Parathyroid adenoma (tissue), 2 donors: ENCODE data around the gene TRERF1.

Experiments
- H2AFZ ChIP-seq: fragments of 300-600 bp; sonication (generic); one replicate; pipeline ENCODE4 v1.7.0; 2017; ENCODE audit warnings: antibody characterized with exemption, mild to moderate bottlenecking
- H3K27ac ChIP-seq: fragments of 300-600 bp; sonication (generic); one replicate; pipeline ENCODE4 v1.7.0; 2017
- H3K27me3 ChIP-seq: fragments of 300-600 bp; sonication (generic); one replicate; pipeline ENCODE4 v1.7.0; 2017; ENCODE audit warnings: low read length; ENCODE audit not compliant: control insufficient read depth, insufficient read depth
- H3K36me3 ChIP-seq: fragments of 300-600 bp; sonication (generic); one replicate; pipeline ENCODE4 v1.7.0; 2017; ENCODE audit warnings: low read length; ENCODE audit not compliant: control insufficient read depth, insufficient read depth
- H3K4me1 ChIP-seq: fragments of 300-600 bp; sonication (generic); one replicate; pipeline ENCODE4 v1.7.0; 2017; ENCODE audit warnings: control low read depth
- H3K4me2 ChIP-seq: fragments of 300-600 bp; sonication (generic); one replicate; pipeline ENCODE4 v1.7.0; 2017; ENCODE audit warnings: low read length
- H3K4me3 ChIP-seq: fragments of 300-600 bp; sonication (generic); one replicate; pipeline ENCODE4 v1.7.0; 2017; ENCODE audit warnings: low read depth, low read length
- H3K79me2 ChIP-seq: fragments of 300-600 bp; sonication (generic); one replicate; pipeline ENCODE4 v1.7.0; 2017; ENCODE audit warnings: control low read depth
- H3K9ac ChIP-seq: fragments of 300-600 bp; sonication (generic); one replicate; pipeline ENCODE4 v1.7.0; 2017; ENCODE audit warnings: mild to moderate bottlenecking
- H3K9me3 ChIP-seq: fragments of 300-600 bp; sonication (generic); one replicate; pipeline ENCODE4 v1.7.0; 2017; ENCODE audit warnings: low read length; ENCODE audit not compliant: control insufficient read depth
- TF ChIP-seq, protein P1 (sequence below): fragments of 300-600 bp; sonication (generic); IDR thresholded peaks from one replicate; pipeline ENCODE4 v1.7.0; 2017; ENCODE audit warnings: antibody characterized with exemption, mild to moderate bottlenecking
- donor health status: primary hyperparathyroidism.

TRERF1 gene

DNA sequence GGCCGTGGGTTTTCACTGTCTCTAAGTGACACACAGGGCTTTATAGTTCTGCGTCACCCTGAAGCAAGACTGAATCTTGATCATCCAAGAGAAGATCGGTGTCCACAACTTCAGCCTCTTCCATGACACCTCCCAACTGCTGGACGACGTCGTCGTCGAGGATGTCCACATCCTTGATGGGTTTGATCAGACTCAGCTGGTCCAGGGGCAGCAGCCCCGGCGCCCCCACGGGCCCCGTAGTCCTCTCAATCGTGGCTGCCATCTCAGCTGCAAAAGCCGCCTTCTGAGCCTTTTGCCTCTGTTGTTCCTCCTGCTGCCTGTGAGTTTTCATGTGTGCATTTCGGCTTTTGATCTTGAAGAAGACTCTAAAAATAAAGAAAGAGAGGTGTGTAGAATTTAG lies 223.4 kb downstream of the TRERF1 start:
- H3K27ac ChIP-seq, result no peak overlapping the region
- H3K36me3 ChIP-seq, result no peaks in the 10 kb centered on the region
- TF ChIP-seq, protein P1, sequence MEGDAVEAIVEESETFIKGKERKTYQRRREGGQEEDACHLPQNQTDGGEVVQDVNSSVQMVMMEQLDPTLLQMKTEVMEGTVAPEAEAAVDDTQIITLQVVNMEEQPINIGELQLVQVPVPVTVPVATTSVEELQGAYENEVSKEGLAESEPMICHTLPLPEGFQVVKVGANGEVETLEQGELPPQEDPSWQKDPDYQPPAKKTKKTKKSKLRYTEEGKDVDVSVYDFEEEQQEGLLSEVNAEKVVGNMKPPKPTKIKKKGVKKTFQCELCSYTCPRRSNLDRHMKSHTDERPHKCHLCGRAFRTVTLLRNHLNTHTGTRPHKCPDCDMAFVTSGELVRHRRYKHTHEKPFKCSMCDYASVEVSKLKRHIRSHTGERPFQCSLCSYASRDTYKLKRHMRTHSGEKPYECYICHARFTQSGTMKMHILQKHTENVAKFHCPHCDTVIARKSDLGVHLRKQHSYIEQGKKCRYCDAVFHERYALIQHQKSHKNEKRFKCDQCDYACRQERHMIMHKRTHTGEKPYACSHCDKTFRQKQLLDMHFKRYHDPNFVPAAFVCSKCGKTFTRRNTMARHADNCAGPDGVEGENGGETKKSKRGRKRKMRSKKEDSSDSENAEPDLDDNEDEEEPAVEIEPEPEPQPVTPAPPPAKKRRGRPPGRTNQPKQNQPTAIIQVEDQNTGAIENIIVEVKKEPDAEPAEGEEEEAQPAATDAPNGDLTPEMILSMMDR, result no peak
- H3K79me2 ChIP-seq, result no peaks in the 10 kb centered on the region
- H3K4me2 ChIP-seq, result no peak overlapping the region
- no peak overlapping the region for H3K9ac ChIP-seq
- no peaks in the 10 kb centered on the region for H3K27me3 ChIP-seq
- no peaks in the 10 kb centered on the region for H3K9me3 ChIP-seq
- no peak overlapping the region for H3K4me3 ChIP-seq
- no peak overlapping the region for H2AFZ ChIP-seq
- no peaks in the 10 kb centered on the region for H3K4me1 ChIP-seq

DNA sequence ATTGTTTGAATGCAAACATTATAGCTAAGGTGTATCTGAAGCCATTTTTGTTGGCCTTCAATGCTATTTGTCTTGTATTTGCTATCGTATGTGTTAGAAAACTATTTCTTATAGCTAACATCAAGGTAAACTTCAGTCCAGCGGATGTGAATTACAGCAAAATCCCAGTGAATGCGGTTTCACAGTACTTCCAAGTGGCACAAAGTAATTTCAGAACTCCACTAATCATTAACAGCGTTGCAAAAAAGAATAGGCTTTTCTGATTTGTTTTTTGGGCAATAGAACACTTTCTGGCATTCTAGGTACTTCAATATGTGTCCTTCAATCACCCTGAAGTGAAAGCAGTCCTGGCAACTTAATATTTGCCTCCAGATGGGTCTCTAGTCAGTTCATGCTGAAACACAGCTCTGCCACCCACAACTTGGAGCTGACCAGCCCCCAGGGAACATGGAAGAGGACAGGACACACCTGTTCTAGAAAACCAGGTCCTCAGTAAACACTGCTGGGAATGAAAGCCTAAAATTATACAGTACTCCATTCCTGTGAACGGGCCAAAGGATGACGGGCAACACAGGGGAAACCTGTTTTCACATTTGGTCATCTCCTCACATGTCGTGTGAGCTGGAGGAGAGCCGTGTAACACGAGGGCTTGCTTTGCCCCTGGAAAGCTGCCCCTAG lies 224.4 kb downstream of the TRERF1 start:
- no peaks in the 10 kb centered on the region for H3K79me2 ChIP-seq
- H3K27me3 ChIP-seq, result no peaks in the 10 kb centered on the region
- H2AFZ ChIP-seq, result no peak overlapping the region
- TF ChIP-seq, protein P1, result no peak
- no peaks in the 10 kb centered on the region for H3K4me1 ChIP-seq
- H3K4me2 ChIP-seq, result no peak overlapping the region
- H3K9ac ChIP-seq, result no peak overlapping the region
- H3K9me3 ChIP-seq, result no peaks in the 10 kb centered on the region
- no peak overlapping the region for H3K27ac ChIP-seq
- no peaks in the 10 kb centered on the region for H3K36me3 ChIP-seq
- no peak overlapping the region for H3K4me3 ChIP-seq

DNA sequence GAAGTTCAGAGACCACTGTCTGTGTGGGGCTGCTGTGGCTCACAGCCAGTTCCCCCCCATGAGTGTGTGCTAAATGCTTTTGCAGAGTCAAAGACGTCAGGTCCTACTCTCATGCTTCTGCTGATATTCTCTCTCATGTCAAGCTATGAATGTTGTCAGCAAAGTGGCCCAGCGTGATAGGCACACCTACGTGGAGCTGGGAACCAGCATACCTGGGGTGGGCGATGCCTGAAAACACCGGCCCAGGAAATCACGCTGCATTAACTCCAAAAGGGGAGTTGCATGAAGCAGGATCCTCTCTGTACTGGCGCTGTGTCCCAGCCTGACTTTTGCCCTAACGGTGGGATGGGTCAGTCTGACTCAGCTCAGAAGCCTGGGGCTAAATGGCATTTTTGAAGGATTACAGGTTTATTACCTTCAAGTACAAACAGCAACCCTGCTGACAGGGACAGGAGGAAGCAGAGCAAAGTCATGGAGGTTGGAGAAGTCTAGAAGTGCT lies 225.0 kb downstream of the TRERF1 start:
- no peaks in the 10 kb centered on the region for H3K4me1 ChIP-seq
- H3K4me3 ChIP-seq, result no peak overlapping the region
- H3K79me2 ChIP-seq, result no peaks in the 10 kb centered on the region
- H2AFZ ChIP-seq, result no peak overlapping the region
- no peak overlapping the region for H3K27ac ChIP-seq
- H3K9me3 ChIP-seq, result no peaks in the 10 kb centered on the region
- H3K4me2 ChIP-seq, result no peak overlapping the region
- H3K36me3 ChIP-seq, result no peaks in the 10 kb centered on the region
- H3K27me3 ChIP-seq, result no peaks in the 10 kb centered on the region
- TF ChIP-seq, protein P1, result no peak
- H3K9ac ChIP-seq, result no peak overlapping the region

DNA sequence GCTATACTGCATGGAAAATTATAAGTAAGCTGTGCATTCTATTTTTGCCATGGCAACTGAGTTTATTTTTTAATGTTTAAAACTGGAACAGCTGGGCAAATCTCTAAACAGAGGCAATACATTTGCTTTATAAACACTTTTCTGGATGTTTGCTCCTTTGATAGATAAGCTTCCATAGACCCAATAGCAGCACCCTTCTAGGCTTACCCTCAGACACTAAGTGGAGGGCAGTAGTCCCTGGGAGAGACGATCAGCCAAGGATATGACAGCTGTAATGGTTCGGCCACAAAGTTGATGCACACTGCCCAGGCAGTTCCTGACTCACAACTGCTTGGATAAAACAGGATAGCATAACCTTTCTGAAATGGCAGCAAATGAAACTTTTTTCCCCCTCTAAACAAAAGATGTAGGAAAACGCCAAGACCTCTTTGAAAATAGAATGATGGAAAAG lies 225.5 kb downstream of the TRERF1 start:
- no peaks in the 10 kb centered on the region for H3K4me1 ChIP-seq
- H2AFZ ChIP-seq, result no peak overlapping the region
- TF ChIP-seq, protein P1, result no peak
- H3K4me3 ChIP-seq, result no peak overlapping the region
- no peaks in the 10 kb centered on the region for H3K36me3 ChIP-seq
- H3K9me3 ChIP-seq, result no peaks in the 10 kb centered on the region
- H3K4me2 ChIP-seq, result no peak overlapping the region
- H3K9ac ChIP-seq, result no peak overlapping the region
- H3K79me2 ChIP-seq, result no peaks in the 10 kb centered on the region
- H3K27ac ChIP-seq, result no peak overlapping the region
- no peaks in the 10 kb centered on the region for H3K27me3 ChIP-seq

DNA sequence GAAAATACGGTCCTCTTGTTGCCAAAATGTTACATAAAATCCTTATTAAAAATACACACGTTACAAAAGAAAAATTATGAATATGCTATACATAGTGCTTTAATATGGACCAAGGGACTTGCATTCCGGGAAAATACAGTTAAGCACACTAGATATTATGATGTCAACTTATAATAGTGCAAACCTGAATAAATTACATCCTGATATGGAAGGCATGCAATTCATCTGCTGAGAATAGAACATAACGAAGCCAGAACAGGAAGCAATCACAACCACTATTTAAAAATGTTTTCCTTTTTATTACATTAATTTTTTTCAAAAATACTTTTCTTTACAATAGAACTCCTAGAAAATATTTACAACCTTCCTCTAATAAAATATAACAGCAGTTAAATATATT lies 226.3 kb downstream of the TRERF1 start:
- Histone ChIP-seq H3K9me3 (no peaks in the 10 kb centered on the region), H2AFZ (no peak overlapping the region), H3K36me3 (no peaks in the 10 kb centered on the region), H3K79me2 (no peaks in the 10 kb centered on the region), H3K4me2 (no peak overlapping the region), H3K4me1 (no peaks in the 10 kb centered on the region), H3K27ac (no peak overlapping the region), H3K4me3 (no peak overlapping the region), H3K27me3 (no peaks in the 10 kb centered on the region), H3K9ac (no peak overlapping the region)
- TF ChIP-seq, protein P1, result no peak
